Measurements from ENCODE around the gene SDHB. TPM values are rescaled to one million over a fixed set of nuclear protein-coding genes. Genes with fewer than 3 reads are reported as not detected.

The SDHB gene
- total and polyA plus RNA-seq, 9 of the 15 experiments (the other 6 are each of a cell fraction or from before 2014, with no cell fraction given), result 207 to 554 (median 365) TPM

DNA sequence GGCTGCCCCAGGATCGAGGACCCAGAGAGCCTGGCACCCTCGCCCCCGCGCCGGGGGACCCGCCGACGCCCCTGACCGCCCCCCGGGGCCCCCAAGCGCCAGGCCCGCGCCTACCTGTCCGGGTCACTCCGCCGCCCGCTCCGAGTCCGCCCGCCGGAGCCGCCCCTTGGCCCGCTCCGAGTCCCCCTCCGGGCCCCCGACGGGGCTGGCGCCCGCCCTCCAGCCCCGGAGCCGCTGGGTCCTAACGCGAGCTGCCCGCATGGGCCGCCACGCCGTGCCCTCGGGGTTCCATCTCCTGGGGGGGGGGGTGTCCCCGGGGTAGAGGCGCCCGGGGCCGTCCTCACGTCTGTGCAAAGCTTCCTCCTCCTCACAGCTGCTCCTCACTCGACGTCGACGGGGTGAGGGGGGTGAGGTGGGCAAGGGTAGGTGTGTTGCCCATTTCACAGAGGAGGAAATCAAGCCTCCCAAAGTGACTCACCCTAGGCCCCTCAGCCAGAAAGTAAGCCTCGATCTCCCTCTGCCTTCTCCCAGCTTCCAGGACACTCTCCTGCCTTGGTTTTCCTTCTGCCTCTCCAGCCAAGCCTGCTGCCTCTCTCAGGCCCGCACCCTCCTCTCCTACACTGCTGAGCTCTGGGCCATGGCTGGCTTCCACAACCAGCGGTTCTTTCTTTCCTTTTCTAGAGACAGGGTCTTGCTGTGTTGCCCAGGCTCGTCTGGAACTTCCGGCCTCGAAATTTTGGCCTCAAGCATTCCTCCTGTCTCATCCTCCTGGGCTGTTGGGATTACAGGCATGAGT, 73.2 kb downstream of the SDHB start, which contains the start of gene MFAP2 (continued):
- TF ChIP-seq, protein P1, sequence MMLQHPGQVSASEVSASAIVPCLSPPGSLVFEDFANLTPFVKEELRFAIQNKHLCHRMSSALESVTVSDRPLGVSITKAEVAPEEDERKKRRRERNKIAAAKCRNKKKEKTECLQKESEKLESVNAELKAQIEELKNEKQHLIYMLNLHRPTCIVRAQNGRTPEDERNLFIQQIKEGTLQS (IDR thresholded peaks at IDR 0.05), result no peak
- TF ChIP-seq, protein P1 (CRISPR knock-in tag; conservative IDR thresholded peaks at IDR 0.05), result no peak
- no peak for TF ChIP-seq SMC3 (conservative IDR thresholded peaks at IDR 0.05; ENCODE audit: insufficient read depth, low read depth, low read length)
- TF ChIP-seq ZBTB9 (CRISPR knock-in tag; IDR thresholded peaks at IDR 0.05), result no peak
- peak; percentile 41; the same call in 1 of the 2 replicates for TF ChIP-seq ETV1 (tag; conservative IDR thresholded peaks at IDR 0.05; ENCODE audit: low read depth)
- no peak for TF ChIP-seq ZNF444 (CRISPR knock-in tag; IDR thresholded peaks at IDR 0.05)
- no peak for TF ChIP-seq ATF7 (IDR thresholded peaks at IDR 0.05)
- peak; percentile 86 for TF ChIP-seq ZNF121 (CRISPR knock-in tag; conservative IDR thresholded peaks at IDR 0.05)
